GM23338 (cell line): ENCODE measurements around the gene PIK3R3. TPM values are rescaled to one million over a fixed set of nuclear protein-coding genes. Genes with fewer than 3 reads are reported as not detected.
A peak's percentile ranks its signal among the peaks of the same experiment; 100 is the strongest.

ENCODE experiments used
- ATAC-seq: fragments of 200-7000 bp; cut with Tn5 transposase; 3 replicates; pipeline ENCODE4 v1.9.1; 2020
- DNase-seq: peaks from one replicate; pipeline ENCODE4 v3.0.0-alpha.2; 2015; ENCODE audit warnings: low spot score
- H2AFZ ChIP-seq: fragments of 200-600 bp; sonication (generic); 2 replicates; pipeline ENCODE4 v1.8.0; 2016; ENCODE audit warnings: antibody characterized with exemption, mild to moderate bottlenecking, moderate library complexity
- H3F3A ChIP-seq: fragments of 200-600 bp; sonication (generic); replicated peaks from 2 replicates; pipeline ENCODE4 v1.8.0; 2017; ENCODE audit warnings: antibody characterized with exemption, mixed run types, low read depth
- H3K27ac ChIP-seq: fragments of 200-600 bp; sonication (generic); 2 replicates; pipeline ENCODE4 v1.6.1; 2016; ENCODE audit warnings: low read depth
- H3K27me3 ChIP-seq: fragments of 200-600 bp; sonication (generic); 2 replicates; pipeline ENCODE4 v1.8.0; 2016; ENCODE audit warnings: mild to moderate bottlenecking, mixed run types, moderate library complexity; ENCODE audit not compliant: insufficient read depth
- H3K36me3 ChIP-seq: fragments of 200-600 bp; sonication (generic); 2 replicates; pipeline ENCODE4 v1.8.0; 2016; ENCODE audit warnings: mild to moderate bottlenecking; ENCODE audit not compliant: insufficient read depth
- H3K4me1 ChIP-seq: fragments of 200-600 bp; sonication (generic); 2 replicates; pipeline ENCODE4 v1.8.0; 2016; ENCODE audit warnings: mild to moderate bottlenecking, moderate library complexity; ENCODE audit not compliant: insufficient read depth
- H3K4me2 ChIP-seq: fragments of 200-600 bp; sonication (generic); 2 replicates; pipeline ENCODE4 v1.7.1; 2017; ENCODE audit warnings: mixed run types
- H3K4me3 ChIP-seq: fragments of 200-600 bp; sonication (generic); 2 replicates; pipeline ENCODE4 v1.6.1; 2016; ENCODE audit warnings: mixed run types
- H3K79me2 ChIP-seq: fragments of 200-600 bp; sonication (generic); replicated peaks from 2 replicates; pipeline ENCODE4 v1.8.0; 2017; ENCODE audit warnings: mild to moderate bottlenecking; ENCODE audit not compliant: insufficient read depth
- H3K9me2 ChIP-seq: fragments of 200-600 bp; sonication (generic); 2 replicates; pipeline ENCODE4 v1.8.0; 2017; ENCODE audit not compliant: insufficient read depth
- H4K20me1 ChIP-seq: fragments of 200-600 bp; sonication (generic); replicated peaks from 2 replicates; pipeline ENCODE4 v1.8.0; 2017; ENCODE audit warnings: mild to moderate bottlenecking; ENCODE audit not compliant: insufficient read depth
- H3K27ac Mint-ChIP-seq: 2 replicates; pipeline ENCODE4 v1.8.0; 2020; ENCODE audit warnings: inconsistent platforms, mild to moderate bottlenecking, moderate library complexity, mixed read lengths
- H3K27me3 Mint-ChIP-seq: 3 replicates; pipeline ENCODE4 v1.8.0; 2022; ENCODE audit warnings: low read depth, mild to moderate bottlenecking, moderate library complexity, mixed read lengths, inconsistent platforms; ENCODE audit not compliant: insufficient read depth, poor library complexity
- H3K36me3 Mint-ChIP-seq: 3 replicates; pipeline ENCODE4 v1.8.0; 2021; ENCODE audit warnings: low read depth, mild to moderate bottlenecking, inconsistent platforms, moderate library complexity, mixed read lengths
- H3K4me1 Mint-ChIP-seq: 3 replicates; pipeline ENCODE4 v1.8.0; 2020; ENCODE audit warnings: mild to moderate bottlenecking, inconsistent platforms, mixed read lengths
- H3K4me3 Mint-ChIP-seq: 3 replicates; pipeline ENCODE4 v1.8.0; 2021; ENCODE audit warnings: moderate library complexity, mild to moderate bottlenecking, inconsistent platforms, mixed read lengths
- H3K9me3 Mint-ChIP-seq: 3 replicates; pipeline ENCODE4 v1.8.0; 2020; ENCODE audit warnings: moderate library complexity, mild to moderate bottlenecking, inconsistent platforms, mixed read lengths
- CREB1 ChIP-seq: fragments of 250-450 bp; sonication (Bioruptor Pico); IDR thresholded peaks from 2 replicates; pipeline ENCODE4 v1.5.0; 2020; ENCODE audit warnings: low read depth, mild to moderate bottlenecking, moderate library complexity
- EZH2 ChIP-seq: fragments of 200-600 bp; sonication (generic); IDR thresholded peaks from one replicate; pipeline ENCODE4 v1.8.0; 2017; ENCODE audit warnings: antibody characterized with exemption, mild to moderate bottlenecking, low read depth; ENCODE audit not compliant: unreplicated experiment
- EZH2phosphoT487 ChIP-seq: fragments of 200-600 bp; sonication (generic); IDR thresholded peaks from one replicate; pipeline ENCODE4 v1.8.1; 2018; ENCODE audit warnings: antibody characterized with exemption; ENCODE audit not compliant: unreplicated experiment
- NANOG ChIP-seq: IDR thresholded peaks from 2 replicates; pipeline ENCODE4 v1.6.1; 2016; ENCODE audit warnings: antibody characterized with exemption, borderline replicate concordance
- STAT1 ChIP-seq: IDR thresholded peaks from one replicate; pipeline ENCODE4 v1.6.1; 2016; ENCODE audit warnings: antibody characterized with exemption; ENCODE audit not compliant: unreplicated experiment
- ZNF114 ChIP-seq: fragments of 250-450 bp; sonication (Bioruptor Pico); IDR thresholded peaks from 2 replicates; pipeline ENCODE4 v1.5.0; 2020; ENCODE audit warnings: mild to moderate bottlenecking, moderate library complexity
- ZNF331 ChIP-seq: fragments of 250-450 bp; sonication (Bioruptor Pico); IDR thresholded peaks from 2 replicates; pipeline ENCODE4 v1.5.0; 2020; ENCODE audit warnings: low read depth, mild to moderate bottlenecking, moderate library complexity
- polyA plus RNA-seq: library from polyadenylated mRNA; unstranded; fragments of >200 nt; fragmentation: Nextera tagmentation; extraction: Ambion mirVana; gene quantifications from 2 replicates; pipeline ENCODE4 v1.2.1, GENCODE V29; 2016
- total RNA-seq: library from RNA; depleted of rRNA; stranded (reverse); fragments of >200 nt; shearing (Covaris generic); gene quantifications from 2 replicates; pipeline ENCODE4 v1.2.3, GENCODE V29; 2014
- TF ChIP-seq, protein P1 (sequence below): fragments of 250-450 bp; sonication (Bioruptor Pico); IDR thresholded peaks from 2 replicates; pipeline ENCODE4 v1.5.0; 2020; ENCODE audit warnings: mild to moderate bottlenecking, moderate library complexity

PIK3R3 gene
- total and polyA plus RNA-seq, 2 experiments from 2014 or later: 7.5 to 8.6 TPM

DNA sequence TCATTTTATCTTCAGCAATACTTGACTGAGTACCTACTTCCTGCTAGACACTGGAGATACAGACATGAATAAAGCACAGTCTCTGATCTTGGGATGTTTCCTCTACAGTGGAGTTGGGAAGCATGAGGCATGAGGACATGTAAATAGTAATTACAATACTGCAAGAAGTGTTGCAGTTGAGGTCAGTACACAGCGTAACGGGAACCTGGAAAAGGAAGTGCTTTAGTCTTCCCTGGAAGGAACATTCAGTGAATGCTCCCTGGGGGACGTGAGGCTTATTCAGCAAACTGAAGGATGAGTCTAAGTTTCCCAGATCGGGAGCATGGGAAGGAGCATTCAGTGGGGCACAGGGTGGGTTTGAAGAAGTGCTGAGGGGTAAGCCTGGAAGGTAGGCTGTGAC is 112.4 kb downstream of the PIK3R3 start (continued):
- TF ChIP-seq, protein P1, sequence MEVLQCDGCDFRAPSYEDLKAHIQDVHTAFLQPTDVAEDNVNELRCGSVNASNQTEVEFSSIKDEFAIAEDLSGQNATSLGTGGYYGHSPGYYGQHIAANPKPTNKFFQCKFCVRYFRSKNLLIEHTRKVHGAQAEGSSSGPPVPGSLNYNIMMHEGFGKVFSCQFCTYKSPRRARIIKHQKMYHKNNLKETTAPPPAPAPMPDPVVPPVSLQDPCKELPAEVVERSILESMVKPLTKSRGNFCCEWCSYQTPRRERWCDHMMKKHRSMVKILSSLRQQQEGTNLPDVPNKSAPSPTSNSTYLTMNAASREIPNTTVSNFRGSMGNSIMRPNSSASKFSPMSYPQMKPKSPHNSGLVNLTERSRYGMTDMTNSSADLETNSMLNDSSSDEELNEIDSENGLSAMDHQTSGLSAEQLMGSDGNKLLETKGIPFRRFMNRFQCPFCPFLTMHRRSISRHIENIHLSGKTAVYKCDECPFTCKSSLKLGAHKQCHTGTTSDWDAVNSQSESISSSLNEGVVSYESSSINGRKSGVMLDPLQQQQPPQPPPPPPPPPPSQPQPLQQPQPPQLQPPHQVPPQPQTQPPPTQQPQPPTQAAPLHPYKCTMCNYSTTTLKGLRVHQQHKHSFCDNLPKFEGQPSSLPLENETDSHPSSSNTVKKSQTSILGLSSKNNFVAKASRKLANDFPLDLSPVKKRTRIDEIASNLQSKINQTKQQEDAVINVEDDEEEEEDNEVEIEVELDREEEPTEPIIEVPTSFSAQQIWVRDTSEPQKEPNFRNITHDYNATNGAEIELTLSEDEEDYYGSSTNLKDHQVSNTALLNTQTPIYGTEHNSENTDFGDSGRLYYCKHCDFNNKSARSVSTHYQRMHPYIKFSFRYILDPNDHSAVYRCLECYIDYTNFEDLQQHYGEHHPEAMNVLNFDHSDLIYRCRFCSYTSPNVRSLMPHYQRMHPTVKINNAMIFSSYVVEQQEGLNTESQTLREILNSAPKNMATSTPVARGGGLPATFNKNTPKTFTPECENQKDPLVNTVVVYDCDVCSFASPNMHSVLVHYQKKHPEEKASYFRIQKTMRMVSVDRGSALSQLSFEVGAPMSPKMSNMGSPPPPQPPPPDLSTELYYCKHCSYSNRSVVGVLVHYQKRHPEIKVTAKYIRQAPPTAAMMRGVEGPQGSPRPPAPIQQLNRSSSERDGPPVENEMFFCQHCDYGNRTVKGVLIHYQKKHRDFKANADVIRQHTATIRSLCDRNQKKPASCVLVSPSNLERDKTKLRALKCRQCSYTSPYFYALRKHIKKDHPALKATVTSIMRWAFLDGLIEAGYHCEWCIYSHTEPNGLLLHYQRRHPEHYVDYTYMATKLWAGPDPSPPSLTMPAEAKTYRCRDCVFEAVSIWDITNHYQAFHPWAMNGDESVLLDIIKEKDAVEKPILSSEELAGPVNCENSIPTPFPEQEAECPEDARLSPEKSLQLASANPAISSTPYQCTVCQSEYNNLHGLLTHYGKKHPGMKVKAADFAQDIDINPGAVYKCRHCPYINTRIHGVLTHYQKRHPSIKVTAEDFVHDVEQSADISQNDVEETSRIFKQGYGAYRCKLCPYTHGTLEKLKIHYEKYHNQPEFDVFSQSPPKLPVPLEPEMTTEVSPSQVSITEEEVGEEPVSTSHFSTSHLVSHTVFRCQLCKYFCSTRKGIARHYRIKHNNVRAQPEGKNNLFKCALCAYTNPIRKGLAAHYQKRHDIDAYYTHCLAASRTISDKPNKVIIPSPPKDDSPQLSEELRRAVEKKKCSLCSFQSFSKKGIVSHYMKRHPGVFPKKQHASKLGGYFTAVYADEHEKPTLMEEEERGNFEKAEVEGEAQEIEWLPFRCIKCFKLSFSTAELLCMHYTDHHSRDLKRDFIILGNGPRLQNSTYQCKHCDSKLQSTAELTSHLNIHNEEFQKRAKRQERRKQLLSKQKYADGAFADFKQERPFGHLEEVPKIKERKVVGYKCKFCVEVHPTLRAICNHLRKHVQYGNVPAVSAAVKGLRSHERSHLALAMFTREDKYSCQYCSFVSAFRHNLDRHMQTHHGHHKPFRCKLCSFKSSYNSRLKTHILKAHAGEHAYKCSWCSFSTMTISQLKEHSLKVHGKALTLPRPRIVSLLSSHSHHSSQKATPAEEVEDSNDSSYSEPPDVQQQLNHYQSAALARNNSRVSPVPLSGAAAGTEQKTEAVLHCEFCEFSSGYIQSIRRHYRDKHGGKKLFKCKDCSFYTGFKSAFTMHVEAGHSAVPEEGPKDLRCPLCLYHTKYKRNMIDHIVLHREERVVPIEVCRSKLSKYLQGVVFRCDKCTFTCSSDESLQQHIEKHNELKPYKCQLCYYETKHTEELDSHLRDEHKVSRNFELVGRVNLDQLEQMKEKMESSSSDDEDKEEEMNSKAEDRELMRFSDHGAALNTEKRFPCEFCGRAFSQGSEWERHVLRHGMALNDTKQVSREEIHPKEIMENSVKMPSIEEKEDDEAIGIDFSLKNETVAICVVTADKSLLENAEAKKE: no peak
- no peak for TF ChIP-seq ZNF114
- TF ChIP-seq EZH2phosphoT487: no peak
- TF ChIP-seq ZNF331: no peak
- no peak for TF ChIP-seq EZH2
- TF ChIP-seq STAT1: no peak
- TF ChIP-seq CREB1: no peak
- no peak for TF ChIP-seq NANOG

DNA sequence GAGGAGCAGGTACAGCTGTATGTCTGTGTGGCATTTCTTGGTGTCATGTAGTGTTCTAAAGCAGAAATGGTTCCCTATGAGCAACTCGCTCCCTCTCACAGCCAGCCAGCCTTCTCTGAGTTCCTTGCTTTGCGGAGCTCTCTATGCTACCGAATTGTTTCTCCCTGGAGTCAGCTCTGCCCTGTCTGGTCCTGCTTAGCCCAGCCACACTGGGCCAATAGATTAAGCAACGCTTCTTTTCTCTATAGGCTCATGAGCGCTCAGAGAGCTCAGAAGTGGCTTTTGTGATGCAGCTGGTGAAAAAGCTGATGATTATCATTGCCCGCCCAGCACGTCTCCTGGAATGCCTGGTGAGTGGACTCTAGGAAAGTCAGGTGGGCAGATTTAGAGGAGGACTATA is 113.1 kb downstream of the PIK3R3 start:
- no peaks in the 10 kb centered on the region for H3K9me2 ChIP-seq
- no peaks in the 10 kb centered on the region for H3K79me2 ChIP-seq
- no peaks in the 10 kb centered on the region for H3K4me1 Mint-ChIP-seq
- TF ChIP-seq ZNF114 (no peak), ZNF331 (no peak)
- no peak overlapping the region for H3K27ac ChIP-seq
- no peak overlapping the region for H3K4me3 ChIP-seq
- no peaks in the 10 kb centered on the region; the same call in 1 of the 2 replicates for H4K20me1 ChIP-seq
- peaks cover 1% of the 10 kb centered on the region; the same call in 1 of the 2 replicates for H3K36me3 ChIP-seq
- ATAC-seq (peak; percentile 84), DNase-seq (no peak)
- H3K4me1 ChIP-seq: 0 out of 2 replicates have a peak, but pooled peaks cover 2% of the 10 kb centered on the region
- H3K36me3 Mint-ChIP-seq: peaks cover 32% of the 10 kb centered on the region
- H3K27me3 Mint-ChIP-seq: peaks cover 2% of the 10 kb centered on the region
- H3K9me3 Mint-ChIP-seq: peaks cover 4% of the 10 kb centered on the region; the same call in 2 of the 3 replicates
- H2AFZ ChIP-seq: no peak overlapping the region
- no peak overlapping the region for H3K4me2 ChIP-seq
- no peak overlapping the region for H3K27ac Mint-ChIP-seq
- no peaks in the 10 kb centered on the region for H3K27me3 ChIP-seq
- H3F3A ChIP-seq: no peaks in the 10 kb centered on the region
- no peak overlapping the region for H3K4me3 Mint-ChIP-seq
